ENCODE measurements around the gene C1QTNF8.

Gene C1QTNF8, protein sequence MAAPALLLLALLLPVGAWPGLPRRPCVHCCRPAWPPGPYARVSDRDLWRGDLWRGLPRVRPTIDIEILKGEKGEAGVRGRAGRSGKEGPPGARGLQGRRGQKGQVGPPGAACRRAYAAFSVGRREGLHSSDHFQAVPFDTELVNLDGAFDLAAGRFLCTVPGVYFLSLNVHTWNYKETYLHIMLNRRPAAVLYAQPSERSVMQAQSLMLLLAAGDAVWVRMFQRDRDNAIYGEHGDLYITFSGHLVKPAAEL

DNA sequence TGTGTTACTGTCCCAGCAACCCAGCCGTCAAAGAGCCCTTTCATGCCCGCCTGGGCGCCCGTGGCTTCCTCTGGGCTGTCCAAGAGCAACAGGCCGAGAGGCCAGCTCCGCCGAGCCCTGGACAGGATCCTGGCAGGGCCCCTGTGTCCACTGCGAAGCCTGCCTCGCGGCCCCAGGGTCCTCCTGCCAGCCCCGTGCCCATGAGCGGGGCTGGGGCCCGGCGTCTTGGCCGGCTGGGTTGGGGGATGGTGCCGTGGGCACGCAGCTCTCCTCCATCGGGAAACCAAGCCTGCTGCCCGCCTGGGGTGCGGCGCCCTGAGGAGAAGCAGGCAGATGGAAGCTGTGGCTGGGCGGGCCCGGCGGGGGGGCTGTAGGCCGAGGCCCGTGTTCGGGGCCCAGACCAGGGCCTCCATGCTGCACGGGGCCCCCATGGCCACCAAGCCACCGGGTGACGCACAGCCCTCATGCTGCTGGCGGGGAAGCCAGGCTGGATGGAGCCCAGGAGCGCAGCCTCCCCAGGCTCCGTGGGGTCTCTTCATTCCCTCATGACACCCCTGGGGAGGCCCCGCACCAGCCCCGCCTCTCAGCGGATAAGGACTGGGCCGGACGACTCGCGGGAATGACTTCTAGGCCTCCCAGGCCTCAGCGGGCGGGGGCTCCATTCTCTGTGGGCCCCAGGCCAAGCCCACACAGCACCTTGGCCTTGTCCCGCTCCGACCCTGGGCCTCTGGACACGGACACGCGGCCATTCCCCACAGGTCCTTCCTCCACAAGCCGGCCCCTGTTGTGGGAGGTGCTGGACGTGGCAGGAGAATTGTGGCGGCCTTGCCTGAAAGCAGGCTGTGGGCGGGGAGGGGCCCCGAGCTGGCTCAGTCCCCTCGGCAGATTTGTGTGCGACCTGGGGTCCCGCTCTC, at the start of gene C1QTNF8:
Gene C1QTNF8 (minus strand): TSS at position 76 of the 914 bp plus-strand sequence. CDS start 1,322 bp downstream, outside the sequence.
- no peak for DNase-seq

- no peak for DNase-seq
Measured at GRCh38 chr16:1145383-1146100, 49.5 kb upstream of the C1QTNF8 start.

- DNase-seq, result no peak
Measured at GRCh38 chr16:1144476-1145382, 48.7 kb upstream of the C1QTNF8 start.

DNA sequence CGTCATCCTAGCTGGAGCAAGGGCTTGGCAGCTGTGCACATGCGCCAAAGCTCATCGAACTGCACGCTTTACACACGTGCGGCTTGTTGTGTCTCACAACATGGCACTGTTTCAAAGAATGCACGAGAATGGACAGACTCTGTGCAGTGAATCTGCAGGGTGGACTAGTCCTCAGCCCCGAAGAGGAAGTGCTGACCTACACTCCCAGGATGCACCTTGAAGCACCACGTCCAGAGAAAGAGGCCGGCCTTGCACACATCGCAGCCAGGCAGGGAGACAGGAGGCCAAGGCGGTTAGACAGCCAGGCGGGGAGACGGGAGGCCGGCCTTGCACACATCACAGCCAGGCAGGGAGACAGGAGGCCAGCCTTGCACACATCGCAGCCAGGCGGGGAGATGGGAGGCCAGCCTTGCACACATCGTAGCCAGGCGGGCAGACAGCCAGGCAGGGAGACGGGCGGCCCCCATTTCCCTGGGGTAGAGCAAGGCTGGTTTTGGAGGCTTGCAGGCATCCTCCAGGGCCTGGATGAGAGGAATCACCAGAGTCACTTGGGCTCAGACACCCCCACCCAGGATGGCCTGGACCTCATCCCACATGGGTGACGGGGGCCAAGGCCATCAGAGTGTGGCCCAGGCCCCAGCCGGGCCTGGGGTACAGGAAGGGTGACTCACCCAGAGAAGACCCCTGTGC, 47.9 kb upstream of the C1QTNF8 start:
- DNase-seq, result no peak

DNA sequence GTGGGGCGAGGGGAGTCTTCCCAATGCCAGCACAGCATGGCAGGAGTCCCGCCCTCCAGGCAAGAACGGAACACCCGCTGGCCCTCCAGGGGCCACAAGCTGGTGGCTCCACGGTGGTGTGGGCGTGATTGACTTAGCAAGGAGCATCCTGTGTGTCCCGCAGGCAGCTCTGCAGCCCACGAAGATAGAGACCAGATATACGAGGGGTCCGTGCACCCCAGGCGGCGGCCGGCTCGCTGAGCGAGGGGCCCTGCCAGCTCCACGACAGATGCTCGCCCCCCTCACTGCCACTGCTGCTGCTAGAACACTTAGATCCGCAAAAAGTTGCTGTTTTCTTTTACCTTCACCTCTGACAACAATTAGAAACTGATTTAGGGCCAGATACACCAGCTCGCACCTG, 46.9 kb upstream of the C1QTNF8 start:
- DNase-seq, result no peak

DNA sequence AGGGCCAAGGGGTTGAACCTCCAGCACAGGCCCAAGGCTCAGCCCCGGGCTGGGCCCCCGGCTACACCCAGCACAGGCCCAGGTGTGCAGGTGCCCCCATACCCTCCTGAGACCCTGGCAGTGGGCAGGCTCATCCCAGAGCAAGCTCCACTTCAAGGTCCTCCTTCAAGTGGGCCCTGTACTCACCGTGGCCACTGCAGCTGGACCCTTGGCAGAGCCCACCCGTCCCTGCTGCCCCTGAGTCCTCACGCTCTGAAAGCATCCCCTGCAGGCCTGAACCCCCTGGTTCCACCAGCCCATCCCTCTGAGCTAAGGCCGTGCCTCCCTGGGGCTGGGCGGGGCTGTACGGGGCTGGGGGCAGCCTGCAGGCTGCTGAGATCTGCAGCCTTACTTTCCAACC, 45.7 kb upstream of the C1QTNF8 start:
- DNase-seq, result no peak

DNA sequence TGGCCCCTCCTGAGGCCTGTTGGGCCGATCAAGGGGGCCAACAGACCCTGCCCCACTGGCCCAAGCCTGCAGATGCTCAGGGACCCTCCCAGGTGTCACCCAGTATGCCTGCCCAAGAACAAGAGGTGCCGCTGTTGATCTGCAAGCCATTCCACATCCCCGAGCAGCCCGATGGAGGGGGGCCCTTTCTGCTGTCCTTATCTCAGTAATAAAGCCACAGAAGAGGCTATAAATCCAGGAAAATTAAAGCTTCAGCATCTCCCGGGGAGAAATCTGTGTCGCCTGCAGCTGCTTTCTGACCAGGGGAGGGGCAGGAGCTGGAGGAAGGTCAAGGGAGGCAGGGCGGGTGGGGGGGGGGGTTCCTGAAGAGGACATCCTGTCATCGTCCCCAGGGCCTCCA, 45.1 kb upstream of the C1QTNF8 start:
- DNase-seq, result no peak

GRCh38 chr16:1140582-1141162, 44.6 kb upstream of the C1QTNF8 start:
- DNase-seq, result no peak

DNA sequence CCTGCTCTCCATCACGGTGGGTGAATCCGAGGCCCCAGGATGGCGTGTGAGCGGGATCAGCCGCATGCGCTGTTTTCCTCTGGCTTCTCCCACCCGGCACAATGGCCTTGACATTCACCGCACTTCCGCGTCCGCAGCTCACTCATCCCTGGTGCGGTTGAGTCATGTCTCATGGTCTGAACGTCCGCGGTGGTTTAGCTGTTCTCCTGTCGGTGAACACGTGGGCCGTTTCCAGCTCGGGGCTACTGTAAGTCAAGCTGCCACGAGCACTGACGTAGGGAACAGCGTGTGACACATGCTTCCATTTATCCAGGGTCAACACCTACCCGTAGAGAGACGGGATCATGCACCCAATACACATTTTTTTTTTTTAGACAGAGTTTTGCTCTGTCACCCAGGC, 41.6 kb upstream of the C1QTNF8 start:
- DNase-seq, result no peak

GRCh38 chr16:1135459-1135825, 39.4 kb upstream of the C1QTNF8 start:
- DNase-seq, result no peak

GRCh38 chr16:1134776-1135458, 38.9 kb upstream of the C1QTNF8 start:
- DNase-seq, result no peak

GRCh38 chr16:1133810-1134520, 37.9 kb upstream of the C1QTNF8 start:
- DNase-seq, result no peak

DNA sequence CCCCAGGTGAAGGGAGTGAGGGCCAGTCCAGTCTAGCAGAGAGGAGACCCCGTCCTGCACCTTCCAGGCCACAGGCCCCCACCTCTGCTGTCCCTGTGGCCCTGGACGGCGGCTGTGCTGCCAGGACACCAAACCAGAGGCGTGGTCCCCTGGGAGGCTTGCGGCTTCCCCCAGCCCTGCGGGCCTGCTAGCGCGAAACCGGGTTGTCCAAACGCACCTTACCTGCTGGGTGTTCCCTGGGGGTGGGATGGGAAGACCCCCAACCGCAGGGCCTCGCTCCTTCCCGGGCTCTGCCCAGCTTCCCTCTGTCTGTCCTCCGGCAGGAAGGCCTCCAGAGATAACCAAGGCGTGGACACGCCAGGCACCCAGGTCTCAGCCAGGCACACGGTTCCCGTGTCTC, 37.2 kb upstream of the C1QTNF8 start:
- DNase-seq, result no peak

- DNase-seq, result no peak
Measured at GRCh38 chr16:1132431-1132830, 36.4 kb upstream of the C1QTNF8 start.

GRCh38 chr16:1131378-1131994, 35.4 kb upstream of the C1QTNF8 start:
- DNase-seq, result no peak

- DNase-seq, result no peak
Measured at GRCh38 chr16:1130382-1130781, 34.3 kb upstream of the C1QTNF8 start.

GRCh38 chr16:1129106-1129960, 33.3 kb upstream of the C1QTNF8 start:
- no peak for DNase-seq

DNA sequence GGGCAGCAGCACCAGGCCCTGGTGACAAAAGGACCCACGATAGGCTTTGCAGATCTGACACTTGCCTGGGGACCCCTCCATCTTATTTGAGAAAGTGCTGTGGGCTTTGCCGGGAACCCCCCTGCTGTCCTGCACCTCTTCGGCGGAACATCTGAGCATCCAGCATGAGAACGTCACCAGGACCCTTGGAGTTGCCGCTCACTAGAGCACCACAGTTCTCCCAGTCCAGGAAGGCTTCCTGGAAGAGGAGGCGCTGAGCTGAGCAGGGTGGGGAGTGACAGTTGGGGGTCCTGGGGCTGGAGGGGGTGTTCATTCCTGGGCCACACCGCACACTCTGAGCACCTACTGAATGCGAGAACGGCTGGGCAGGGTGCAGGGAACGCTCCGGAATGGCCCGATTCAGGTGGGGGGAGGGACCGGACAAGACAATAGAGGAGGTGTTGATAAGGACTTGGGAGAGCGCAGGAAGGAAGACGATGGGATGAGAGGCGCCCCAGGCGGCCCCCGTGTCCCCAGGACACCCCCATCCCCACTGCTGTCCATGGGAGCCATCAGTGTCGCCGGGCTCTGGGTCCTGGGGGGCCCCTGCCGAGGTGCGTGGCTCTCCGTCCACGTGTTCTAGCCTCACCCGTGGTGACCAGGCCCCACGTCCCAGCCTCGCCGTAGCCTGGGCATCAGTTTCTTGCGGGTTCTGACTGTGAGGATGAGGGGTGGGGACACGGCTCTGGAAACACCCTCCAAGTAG, 32.1 kb upstream of the C1QTNF8 start:
- no peak for DNase-seq

Measured in DMS153 (cell line).